BLaER1 treated with 17β-estradiol and CSF1 and Interleukin-3, amounts not matched to agents 10 nM and 100 nM (cell line): ENCODE data around the gene KCMF1.

Experiments
- H3K27ac ChIP-seq, 11 experiments: shearing (Covaris generic); formaldehyde crosslinking; 2 replicates each; pipeline ENCODE4 v1.8.1; 2022
- H3K27me3 ChIP-seq, 11 experiments: shearing (Covaris generic); formaldehyde crosslinking; 2 replicates each; pipeline ENCODE4 v1.8.1; 2022
- H3K36me3 ChIP-seq, 11 experiments: shearing (Covaris generic); formaldehyde crosslinking; 2 replicates each; pipeline ENCODE4 v1.8.1; 2022
- H3K4me1 ChIP-seq, 10 experiments: shearing (Covaris generic); formaldehyde crosslinking; 2 replicates each; pipeline ENCODE4 v1.8.1; 2022
- H3K4me2 ChIP-seq, 11 experiments: shearing (Covaris generic); formaldehyde crosslinking; 2 replicates each; pipeline ENCODE4 v1.8.1; 2022
- H3K4me3 ChIP-seq, 10 experiments: shearing (Covaris generic); formaldehyde crosslinking; 2 replicates each; pipeline ENCODE4 v1.8.1; 2022
- H3K9ac ChIP-seq, 11 experiments: shearing (Covaris generic); formaldehyde crosslinking; 2 replicates each; pipeline ENCODE4 v1.8.1; 2022
- H3K9me3 ChIP-seq, 11 experiments: shearing (Covaris generic); formaldehyde crosslinking; replicated peaks in 1 of 11; 2 replicates each; pipeline ENCODE4 v1.8.1; 2022
- H4K20me1 ChIP-seq, 11 experiments: shearing (Covaris generic); formaldehyde crosslinking; 2 replicates each; pipeline ENCODE4 v1.8.1; 2022
- Cebpa-rat ChIP-seq, 11 experiments: shearing (Covaris generic); IDR thresholded peaks; 2 replicates each; pipeline ENCODE4 v1.8.1; 2022

Gene KCMF1

GRCh38 chr2:84989927-84990326 is 19.0 kb downstream of the KCMF1 start:
- no peak overlapping the region for H3K4me3 ChIP-seq
- no peaks in the 10 kb centered on the region for H3K9me3 ChIP-seq
- no peak for TF ChIP-seq Cebpa-rat (IDR thresholded peaks at IDR 0.05)
- H3K4me1 ChIP-seq: peaks cover 0 to 61% (median 5%) of the 10 kb centered on the region in 10 experiments; a peak in 9 of 20 replicates
- H3K4me2 ChIP-seq: peak overlapping the region in 3 of 11 experiments; percentile 10 to 43 (median 33); a peak in 4 of 22 replicates
- no peak overlapping the region for H3K9ac ChIP-seq
- peaks cover 100% of the 10 kb centered on the region in 11 experiments for H4K20me1 ChIP-seq
- no peaks in the 10 kb centered on the region for H3K27me3 ChIP-seq
- peaks cover 7 to 36% (median 24%) of the 10 kb centered on the region in 11 experiments; a peak in 16 of 22 replicates for H3K36me3 ChIP-seq
- H3K27ac ChIP-seq: no peak overlapping the region

DNA sequence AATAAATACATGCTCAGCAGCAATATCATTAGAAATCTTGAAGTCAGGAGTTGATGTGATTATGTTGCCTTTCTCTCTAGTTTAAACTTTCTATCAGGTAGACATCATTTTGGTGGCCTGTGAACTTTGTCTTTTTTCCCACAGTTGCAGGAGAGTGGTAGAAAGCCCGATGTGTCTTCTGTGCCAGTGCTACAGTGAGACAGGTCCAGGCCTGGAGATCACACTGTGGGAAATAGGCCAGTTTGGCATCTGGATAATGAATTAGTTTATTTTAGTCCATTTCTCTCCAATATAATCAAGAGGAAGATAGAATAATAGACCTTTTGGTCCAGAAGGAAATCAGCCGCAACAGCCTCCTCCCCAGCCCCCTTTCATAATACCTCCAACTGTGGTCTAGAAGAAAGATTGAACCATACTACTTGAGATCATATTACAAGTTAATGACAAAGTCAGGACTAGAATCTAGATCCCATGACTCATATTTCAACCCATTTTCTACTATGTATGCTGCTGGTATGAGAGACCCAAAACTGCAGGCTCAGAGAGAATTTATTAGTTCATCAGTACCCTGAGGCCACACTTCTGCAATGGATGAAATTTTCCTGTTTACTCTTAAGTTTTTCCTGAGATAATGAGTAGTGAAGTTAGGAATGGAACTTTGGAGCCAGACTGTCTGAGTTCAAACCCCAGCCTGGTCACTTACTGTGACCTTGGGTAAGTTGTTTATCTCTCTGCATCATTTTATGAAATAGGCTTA is 20.6 kb downstream of the KCMF1 start:
- peaks cover 100% of the 10 kb centered on the region in 11 experiments for H4K20me1 ChIP-seq
- H3K27me3 ChIP-seq: no peaks in the 10 kb centered on the region
- no peaks in the 10 kb centered on the region for H3K9me3 ChIP-seq
- peaks cover 0 to 52% (median 5%) of the 10 kb centered on the region in 10 experiments; a peak in 8 of 20 replicates for H3K4me1 ChIP-seq
- H3K4me3 ChIP-seq: no peak overlapping the region
- no peak overlapping the region for H3K27ac ChIP-seq
- 0 out of 22 replicates have a peak overlapping the region, but pooled peaks of 1 of the 11 experiments have one; percentile 4 for H3K4me2 ChIP-seq
- H3K9ac ChIP-seq: no peak overlapping the region
- no peak for TF ChIP-seq Cebpa-rat (IDR thresholded peaks at IDR 0.05)
- peaks cover 7 to 39% (median 23%) of the 10 kb centered on the region in 11 experiments; a peak in 18 of 22 replicates for H3K36me3 ChIP-seq

DNA sequence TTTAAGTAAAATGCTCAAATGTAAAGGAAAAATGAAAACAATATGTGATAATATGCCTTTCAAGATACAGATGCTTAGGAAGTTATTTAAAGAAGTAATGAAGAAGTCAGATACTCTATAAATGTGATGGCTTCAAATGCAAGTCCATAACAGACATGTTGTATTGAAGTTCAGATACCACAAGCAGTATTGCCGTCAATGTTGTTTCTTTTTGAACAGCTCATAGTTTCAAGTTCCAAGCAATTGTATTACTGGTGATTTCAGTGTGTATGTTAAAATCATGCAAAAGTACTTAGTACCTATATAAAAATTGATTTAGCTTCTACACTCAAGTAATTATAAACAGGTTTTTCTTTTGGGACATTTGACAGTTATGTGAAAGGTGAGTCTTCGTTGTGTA is 24.9 kb downstream of the KCMF1 start:
- H3K9me3 ChIP-seq: peaks cover 0 to 4% (median 0%) of the 10 kb centered on the region in 11 experiments; a peak in 4 of 22 replicates
- H3K4me3 ChIP-seq: no peak overlapping the region
- TF ChIP-seq Cebpa-rat (IDR thresholded peaks at IDR 0.05): no peak
- no peaks in the 10 kb centered on the region for H3K27me3 ChIP-seq
- H3K4me1 ChIP-seq: peaks cover 0 to 19% (median 5%) of the 10 kb centered on the region in 10 experiments; a peak in 9 of 20 replicates
- H4K20me1 ChIP-seq: peaks cover 93 to 99% (median 98%) of the 10 kb centered on the region in 11 experiments
- no peak overlapping the region for H3K27ac ChIP-seq
- H3K4me2 ChIP-seq: no peak overlapping the region
- H3K36me3 ChIP-seq: peaks cover 9 to 54% (median 40%) of the 10 kb centered on the region in 11 experiments; a peak in 20 of 22 replicates
- H3K9ac ChIP-seq: no peak overlapping the region

DNA sequence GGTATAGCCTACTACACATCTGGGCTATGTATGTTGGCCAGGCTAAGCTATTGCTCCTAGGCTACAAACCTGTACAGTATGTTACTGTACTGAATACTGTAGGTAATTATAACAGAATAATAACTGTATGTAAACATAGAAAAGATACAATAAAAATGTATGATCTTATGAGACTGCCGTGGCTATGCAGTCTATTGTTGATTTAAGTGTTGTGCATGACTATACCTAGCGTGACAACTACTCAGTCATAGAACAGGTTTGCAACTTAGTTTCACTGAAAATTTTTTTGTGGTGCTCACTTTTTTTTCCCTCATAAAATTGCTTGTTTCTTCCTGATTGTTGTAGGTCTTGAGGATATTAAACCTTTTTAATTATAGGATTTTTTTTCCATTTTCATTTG is 25.9 kb downstream of the KCMF1 start:
- no peak for TF ChIP-seq Cebpa-rat (IDR thresholded peaks at IDR 0.05)
- Histone ChIP-seq H3K4me2 (no peak overlapping the region), H3K4me1 (peaks cover 0 to 15% (median 5%) of the 10 kb centered on the region in 10 experiments; a peak in 8 of 20 replicates), H4K20me1 (peaks cover 92 to 99% (median 98%) of the 10 kb centered on the region in 11 experiments), H3K9ac (no peak overlapping the region), H3K9me3 (peaks cover 0 to 14% (median 8%) of the 10 kb centered on the region in 11 experiments; a peak in 12 of 22 replicates), H3K27ac (no peak overlapping the region), H3K36me3 (peaks cover 15 to 58% (median 50%) of the 10 kb centered on the region in 11 experiments; a peak in 21 of 22 replicates), H3K27me3 (no peaks in the 10 kb centered on the region), H3K4me3 (no peak overlapping the region)

DNA sequence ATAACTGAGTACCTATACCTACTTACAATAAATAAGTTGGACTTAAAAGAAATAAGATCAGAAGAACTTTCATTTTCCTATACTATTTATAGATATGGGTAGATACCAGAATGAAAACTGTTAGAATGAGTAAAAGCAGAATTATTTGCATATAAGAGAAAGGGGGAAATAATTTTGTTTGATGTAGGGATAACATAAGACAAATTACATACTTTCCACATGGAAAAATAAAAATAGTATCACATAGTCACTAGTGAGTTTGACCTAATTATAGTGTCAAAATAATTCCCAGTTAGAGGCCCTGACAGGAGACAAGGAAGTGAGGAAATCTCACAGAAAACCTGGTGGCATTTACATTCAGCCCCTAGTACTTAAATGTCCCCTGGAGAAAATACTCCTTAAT is 28.6 kb downstream of the KCMF1 start:
- Histone ChIP-seq H3K36me3 (peaks cover 14 to 71% (median 57%) of the 10 kb centered on the region in 11 experiments; a peak in 21 of 22 replicates), H3K4me3 (no peak overlapping the region), H3K27ac (no peak overlapping the region), H3K4me2 (peak overlapping the region in 3 of 11 experiments; percentile 23 to 31 (median 29); a peak in 1 of 22 replicates), H3K9me3 (peaks cover 0 to 38% (median 27%) of the 10 kb centered on the region in 11 experiments; a peak in 16 of 22 replicates), H3K9ac (no peak overlapping the region), H3K4me1 (peaks cover 0 to 25% (median 5%) of the 10 kb centered on the region in 10 experiments; a peak in 9 of 20 replicates), H4K20me1 (peaks cover 84 to 99% (median 97%) of the 10 kb centered on the region in 11 experiments), H3K27me3 (no peaks in the 10 kb centered on the region)
- TF ChIP-seq Cebpa-rat (IDR thresholded peaks at IDR 0.05): no peak

- Histone ChIP-seq H3K27me3 (no peaks in the 10 kb centered on the region), H3K36me3 (peaks cover 14 to 79% (median 63%) of the 10 kb centered on the region in 11 experiments; a peak in 21 of 22 replicates), H3K4me3 (no peak overlapping the region), H3K4me2 (no peak overlapping the region), H3K27ac (no peak overlapping the region), H4K20me1 (peaks cover 76 to 99% (median 90%) of the 10 kb centered on the region in 11 experiments), H3K9ac (no peak overlapping the region), H3K4me1 (peaks cover 0 to 36% (median 14%) of the 10 kb centered on the region in 10 experiments; a peak in 11 of 20 replicates), H3K9me3 (peaks cover 0 to 44% (median 31%) of the 10 kb centered on the region in 11 experiments; a peak in 16 of 22 replicates)
- no peak for TF ChIP-seq Cebpa-rat (IDR thresholded peaks at IDR 0.05)
Observed at GRCh38 chr2:85001595-85001994, 30.6 kb downstream of the KCMF1 start.

- no peak overlapping the region for H3K27ac ChIP-seq
- peaks cover 20 to 79% (median 64%) of the 10 kb centered on the region in 11 experiments for H3K36me3 ChIP-seq
- H3K4me1 ChIP-seq: peaks cover 0 to 46% (median 14%) of the 10 kb centered on the region in 10 experiments; a peak in 11 of 20 replicates
- H3K9ac ChIP-seq: no peak overlapping the region
- H4K20me1 ChIP-seq: peaks cover 68 to 99% (median 87%) of the 10 kb centered on the region in 11 experiments
- no peak overlapping the region for H3K4me3 ChIP-seq
- no peak overlapping the region for H3K4me2 ChIP-seq
- H3K9me3 ChIP-seq: peaks cover 0 to 53% (median 36%) of the 10 kb centered on the region in 11 experiments; a peak in 18 of 22 replicates
- H3K27me3 ChIP-seq: no peaks in the 10 kb centered on the region
- no peak for TF ChIP-seq Cebpa-rat (IDR thresholded peaks at IDR 0.05)
Observed at GRCh38 chr2:85002534-85002933, 31.6 kb downstream of the KCMF1 start.

DNA sequence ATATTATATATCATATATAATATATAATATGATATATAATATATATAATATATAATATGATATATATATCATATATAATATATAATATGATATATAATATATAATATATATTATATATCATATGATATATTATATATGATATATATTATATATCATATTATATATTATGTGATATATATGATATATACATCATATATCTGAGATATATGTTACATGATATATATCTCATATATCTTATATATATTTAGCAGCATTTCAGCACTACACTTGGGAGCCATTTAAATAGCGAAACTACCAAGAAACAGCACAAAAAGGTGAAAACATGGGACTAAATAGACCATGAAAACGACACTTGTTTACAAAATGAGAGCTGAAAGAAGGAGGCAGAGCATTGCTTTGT is 37.3 kb downstream of the KCMF1 start:
- Histone ChIP-seq H3K9ac (no peak overlapping the region), H3K9me3 (peaks cover 0 to 40% (median 24%) of the 10 kb centered on the region in 11 experiments; a peak in 17 of 22 replicates), H3K4me2 (peak overlapping the region in 6 of 11 experiments; percentile 34 to 78 (median 56); a peak in 10 of 22 replicates), H3K27ac (peak overlapping the region in 2 of 11 experiments; percentile 27 to 35; a peak in 2 of 22 replicates), H3K36me3 (peaks cover 16 to 79% (median 68%) of the 10 kb centered on the region in 11 experiments), H3K4me1 (peaks cover 11 to 89% (median 32%) of the 10 kb centered on the region in 10 experiments), H4K20me1 (peaks cover 52 to 96% (median 83%) of the 10 kb centered on the region in 11 experiments), H3K27me3 (no peaks in the 10 kb centered on the region), H3K4me3 (no peak overlapping the region)
- TF ChIP-seq Cebpa-rat (IDR thresholded peaks at IDR 0.05): no peak
